ENCODE data around the gene PAFAH1B1.

PAFAH1B1 gene

GRCh38 chr17:2580151-2580550 lies 13.3 kb upstream of the PAFAH1B1 start:
- Mint-ChIP-seq H3K9me3 (no peaks in the 10 kb centered on the region), H3K27ac (no peak overlapping the region), H3K4me1 (no peaks in the 10 kb centered on the region), H3K4me3 (no peak overlapping the region), H3K36me3 (no peaks in the 10 kb centered on the region)
- ATAC-seq (no peak), DNase-seq (ENCODE audit: low spot score in 2 of 2) (no peak)

DNA sequence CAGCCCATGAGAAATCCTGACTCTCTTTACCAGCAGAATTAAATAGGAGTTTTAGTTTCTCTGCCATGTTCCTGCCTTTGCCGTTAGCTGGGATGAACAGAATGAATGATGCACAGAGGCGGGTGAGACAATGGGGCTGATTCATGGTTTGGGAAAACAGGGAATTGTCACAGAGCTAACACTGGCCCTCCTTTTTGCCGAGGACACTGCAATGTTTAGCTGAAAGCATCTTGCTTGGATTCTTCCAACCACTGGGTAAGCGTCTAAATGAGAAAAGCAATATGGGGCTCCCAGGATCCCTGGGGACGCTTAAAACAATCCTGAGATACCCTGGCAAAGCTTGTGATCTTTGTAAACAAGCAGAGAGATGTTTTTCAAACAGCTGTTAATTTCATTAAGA lies 12.8 kb upstream of the PAFAH1B1 start:
- H3K9me3 Mint-ChIP-seq, result no peaks in the 10 kb centered on the region
- ATAC-seq (no peak), DNase-seq (ENCODE audit: low spot score in 2 of 2) (no peak)
- no peak overlapping the region for H3K27ac Mint-ChIP-seq
- no peak overlapping the region for H3K4me3 Mint-ChIP-seq
- no peaks in the 10 kb centered on the region for H3K4me1 Mint-ChIP-seq
- H3K36me3 Mint-ChIP-seq, result no peaks in the 10 kb centered on the region

GRCh38 chr17:2582493-2582892 lies 11.0 kb upstream of the PAFAH1B1 start:
- DNase-seq (ENCODE audit: low spot score in 2 of 2) (no peak), ATAC-seq (no peak)
- Mint-ChIP-seq H3K36me3 (no peaks in the 10 kb centered on the region), H3K27ac (no peak overlapping the region), H3K4me1 (no peaks in the 10 kb centered on the region), H3K4me3 (no peak overlapping the region), H3K9me3 (no peaks in the 10 kb centered on the region)

- no peak overlapping the region for H3K4me3 Mint-ChIP-seq
- H3K9me3 Mint-ChIP-seq, result no peaks in the 10 kb centered on the region
- peaks cover 20% of the 10 kb centered on the region for H3K36me3 Mint-ChIP-seq
- no peak overlapping the region for H3K27ac Mint-ChIP-seq
- peaks cover 5% of the 10 kb centered on the region for H3K4me1 Mint-ChIP-seq
- no peak for ATAC-seq
- DNase-seq (ENCODE audit: low spot score in 2 of 2), result no peak
Observed at GRCh38 chr17:2591040-2591640, 2.3 kb upstream of the PAFAH1B1 start.

- ATAC-seq, result peak; percentile 74
- Mint-ChIP-seq H3K9me3 (no peaks in the 10 kb centered on the region), H3K27ac (peak overlapping the region; percentile 92), H3K4me3 (peak overlapping the region; percentile 86), H3K4me1 (peaks cover 26% of the 10 kb centered on the region), H3K36me3 (peaks cover 36% of the 10 kb centered on the region)
- peak; percentile 69 to 91 for DNase-seq (ENCODE audit: low spot score in 2 of 2)
Observed at GRCh38 chr17:2593821-2594721, 617 bp downstream of the PAFAH1B1 start.

- Mint-ChIP-seq H3K4me1 (peaks cover 33% of the 10 kb centered on the region), H3K36me3 (peaks cover 45% of the 10 kb centered on the region), H3K27ac (peak overlapping the region; percentile 92), H3K9me3 (no peaks in the 10 kb centered on the region), H3K4me3 (peak overlapping the region; percentile 86)
- DNase-seq (ENCODE audit: low spot score in 2 of 2) (no peak), ATAC-seq (no peak)
Observed at GRCh38 chr17:2594722-2595599, 1.5 kb downstream of the PAFAH1B1 start.

DNA sequence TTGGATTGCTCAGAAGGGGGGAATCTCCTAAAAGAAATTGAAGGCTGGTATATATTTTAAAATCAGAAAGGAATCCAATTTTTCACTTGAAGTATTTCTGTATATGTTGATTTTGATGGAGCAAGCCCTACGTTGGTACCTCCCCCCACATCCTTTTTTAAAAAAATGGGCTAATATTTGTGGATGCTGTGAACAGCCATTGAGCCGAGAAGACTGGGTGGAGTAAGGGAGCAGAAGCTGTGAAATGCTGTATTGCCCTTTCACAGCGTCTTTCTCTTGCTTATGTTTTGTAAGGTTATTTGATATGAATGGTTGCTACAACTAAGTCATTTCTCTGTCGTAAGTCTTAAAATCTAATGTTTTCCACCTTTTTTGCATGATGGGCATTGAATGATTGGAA lies 2.3 kb downstream of the PAFAH1B1 start:
- no peak for ATAC-seq
- Mint-ChIP-seq H3K36me3 (peaks cover 46% of the 10 kb centered on the region), H3K9me3 (no peaks in the 10 kb centered on the region), H3K4me1 (peaks cover 33% of the 10 kb centered on the region), H3K4me3 (peak overlapping the region; percentile 86), H3K27ac (peak overlapping the region; percentile 92)
- no peak for DNase-seq (ENCODE audit: low spot score in 2 of 2)

DNA sequence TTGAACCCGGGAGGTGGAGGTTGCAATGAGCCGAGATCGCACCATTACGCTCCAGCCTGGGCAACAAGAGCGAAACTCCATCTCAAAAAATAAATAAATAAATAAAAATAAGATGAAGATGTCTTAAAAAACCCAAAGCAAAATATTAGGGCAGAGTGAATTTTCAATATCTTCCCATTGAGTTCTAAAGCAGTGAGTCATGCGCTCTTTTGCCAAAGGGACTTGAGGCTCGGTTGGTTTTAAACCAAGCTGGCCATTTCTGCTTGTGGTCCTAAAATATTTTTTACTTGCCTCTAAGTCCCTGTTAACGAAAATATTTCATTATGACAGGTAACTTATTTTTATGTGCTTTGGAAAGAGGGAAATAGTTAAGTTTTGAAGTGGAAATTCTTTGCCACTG lies 4.7 kb downstream of the PAFAH1B1 start:
- DNase-seq (ENCODE audit: low spot score in 2 of 2) (no peak), ATAC-seq (no peak)
- no peaks in the 10 kb centered on the region for H3K9me3 Mint-ChIP-seq
- peaks cover 58% of the 10 kb centered on the region for H3K36me3 Mint-ChIP-seq
- no peak overlapping the region for H3K27ac Mint-ChIP-seq
- H3K4me1 Mint-ChIP-seq, result peaks cover 44% of the 10 kb centered on the region
- H3K4me3 Mint-ChIP-seq, result no peak overlapping the region

- peaks cover 54% of the 10 kb centered on the region for H3K36me3 Mint-ChIP-seq
- DNase-seq (ENCODE audit: low spot score in 2 of 2) (no peak), ATAC-seq (peak; percentile 69)
- no peaks in the 10 kb centered on the region for H3K9me3 Mint-ChIP-seq
- peaks cover 52% of the 10 kb centered on the region for H3K4me1 Mint-ChIP-seq
- H3K27ac Mint-ChIP-seq, result peak overlapping the region; percentile 9
- H3K4me3 Mint-ChIP-seq, result no peak overlapping the region
Observed at GRCh38 chr17:2602597-2603017, 9.2 kb downstream of the PAFAH1B1 start.

DNA sequence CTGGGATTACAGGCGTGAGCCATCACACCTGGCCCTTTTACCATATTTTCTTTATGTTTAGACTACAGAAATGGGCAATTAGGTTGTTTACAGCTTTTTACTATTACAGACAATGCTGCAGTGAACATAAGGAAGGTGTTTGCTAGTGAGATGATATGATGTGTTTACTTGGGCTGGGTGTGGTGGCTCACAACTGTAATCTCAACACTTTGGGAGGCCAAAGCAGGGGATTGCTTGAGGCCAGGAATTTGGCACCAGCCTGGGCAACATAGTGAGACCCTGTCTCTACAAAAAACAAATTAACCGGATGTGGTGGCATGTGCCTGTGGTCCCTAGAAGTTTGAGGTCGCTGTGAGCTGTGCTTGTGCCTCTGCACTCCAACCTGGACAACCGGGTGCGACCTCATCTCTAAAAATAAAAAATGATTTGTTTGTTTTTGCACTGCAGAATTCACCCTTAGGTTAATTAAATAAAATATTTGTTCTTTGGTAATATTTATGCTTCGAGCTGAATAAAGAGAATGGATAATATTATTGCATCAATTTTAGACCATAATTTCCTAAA lies 15.0 kb downstream of the PAFAH1B1 start:
- ATAC-seq (no peak), DNase-seq (ENCODE audit: low spot score in 2 of 2) (no peak)
- H3K36me3 Mint-ChIP-seq, result peaks cover 36% of the 10 kb centered on the region
- H3K27ac Mint-ChIP-seq, result peak overlapping the region; percentile 20
- peaks cover 49% of the 10 kb centered on the region for H3K4me1 Mint-ChIP-seq
- H3K4me3 Mint-ChIP-seq, result no peak overlapping the region
- no peaks in the 10 kb centered on the region for H3K9me3 Mint-ChIP-seq

- peaks cover 32% of the 10 kb centered on the region for H3K36me3 Mint-ChIP-seq
- peaks cover 49% of the 10 kb centered on the region for H3K4me1 Mint-ChIP-seq
- no peaks in the 10 kb centered on the region for H3K9me3 Mint-ChIP-seq
- H3K4me3 Mint-ChIP-seq, result no peak overlapping the region
- ATAC-seq, result no peak
- no peak for DNase-seq (ENCODE audit: low spot score in 2 of 2)
- H3K27ac Mint-ChIP-seq, result peak overlapping the region; percentile 20
Observed at GRCh38 chr17:2609091-2609490, 15.6 kb downstream of the PAFAH1B1 start.

- H3K27ac Mint-ChIP-seq, result no peak overlapping the region
- H3K9me3 Mint-ChIP-seq, result no peaks in the 10 kb centered on the region
- H3K4me1 Mint-ChIP-seq, result peaks cover 43% of the 10 kb centered on the region
- H3K36me3 Mint-ChIP-seq, result peaks cover 22% of the 10 kb centered on the region
- no peak for DNase-seq (ENCODE audit: low spot score in 2 of 2)
- H3K4me3 Mint-ChIP-seq, result no peak overlapping the region
- ATAC-seq, result peak; percentile 67
Observed at GRCh38 chr17:2610195-2611175, 17.0 kb downstream of the PAFAH1B1 start.

GRCh38 chr17:2611627-2612026 lies 18.2 kb downstream of the PAFAH1B1 start:
- ATAC-seq, result no peak
- no peak for DNase-seq (ENCODE audit: low spot score in 2 of 2)
- no peak overlapping the region for H3K4me3 Mint-ChIP-seq
- H3K4me1 Mint-ChIP-seq, result peaks cover 47% of the 10 kb centered on the region
- no peak overlapping the region for H3K27ac Mint-ChIP-seq
- H3K36me3 Mint-ChIP-seq, result peaks cover 28% of the 10 kb centered on the region
- no peaks in the 10 kb centered on the region for H3K9me3 Mint-ChIP-seq

DNA sequence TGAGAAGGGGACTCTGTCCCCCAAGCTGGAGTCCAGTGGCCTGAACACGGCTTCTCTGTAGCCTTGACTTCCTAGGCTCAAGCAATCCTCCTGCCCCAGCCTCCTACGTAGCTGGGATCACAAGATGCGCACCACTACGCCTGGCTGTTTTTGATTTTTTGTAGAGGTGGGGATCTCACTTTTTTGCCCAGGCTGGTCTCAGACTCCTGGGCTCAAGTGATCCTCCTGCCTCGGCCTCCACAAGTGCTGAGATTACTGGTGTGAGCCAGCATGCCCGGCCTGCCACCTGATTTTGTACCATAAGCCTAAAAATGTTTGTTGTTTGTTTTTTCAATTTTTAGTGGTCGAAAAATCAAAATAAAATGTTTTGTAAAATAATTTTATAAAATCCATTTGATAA lies 19.2 kb downstream of the PAFAH1B1 start:
- no peak overlapping the region for H3K27ac Mint-ChIP-seq
- no peaks in the 10 kb centered on the region for H3K9me3 Mint-ChIP-seq
- no peak overlapping the region for H3K4me3 Mint-ChIP-seq
- ATAC-seq (no peak), DNase-seq (ENCODE audit: low spot score in 2 of 2) (no peak)
- H3K4me1 Mint-ChIP-seq, result peaks cover 50% of the 10 kb centered on the region
- H3K36me3 Mint-ChIP-seq, result peaks cover 26% of the 10 kb centered on the region
